Measurements from ENCODE around the gene THRAP3.
A peak's percentile ranks its signal among the peaks of the same experiment; 100 is the strongest.
"Not testable (repeated sequence)": the region's sequence is repeated elsewhere in the genome, so short reads cannot be mapped to it uniquely, and the experiment has no call there.

THRAP3 gene

GRCh38 chr1:36223381-36223995 is 755 bp upstream of the THRAP3 start:
- peak; percentile 70 for DNase-seq (ENCODE audit: low spot score)
- TF ChIP-seq, protein P1, sequence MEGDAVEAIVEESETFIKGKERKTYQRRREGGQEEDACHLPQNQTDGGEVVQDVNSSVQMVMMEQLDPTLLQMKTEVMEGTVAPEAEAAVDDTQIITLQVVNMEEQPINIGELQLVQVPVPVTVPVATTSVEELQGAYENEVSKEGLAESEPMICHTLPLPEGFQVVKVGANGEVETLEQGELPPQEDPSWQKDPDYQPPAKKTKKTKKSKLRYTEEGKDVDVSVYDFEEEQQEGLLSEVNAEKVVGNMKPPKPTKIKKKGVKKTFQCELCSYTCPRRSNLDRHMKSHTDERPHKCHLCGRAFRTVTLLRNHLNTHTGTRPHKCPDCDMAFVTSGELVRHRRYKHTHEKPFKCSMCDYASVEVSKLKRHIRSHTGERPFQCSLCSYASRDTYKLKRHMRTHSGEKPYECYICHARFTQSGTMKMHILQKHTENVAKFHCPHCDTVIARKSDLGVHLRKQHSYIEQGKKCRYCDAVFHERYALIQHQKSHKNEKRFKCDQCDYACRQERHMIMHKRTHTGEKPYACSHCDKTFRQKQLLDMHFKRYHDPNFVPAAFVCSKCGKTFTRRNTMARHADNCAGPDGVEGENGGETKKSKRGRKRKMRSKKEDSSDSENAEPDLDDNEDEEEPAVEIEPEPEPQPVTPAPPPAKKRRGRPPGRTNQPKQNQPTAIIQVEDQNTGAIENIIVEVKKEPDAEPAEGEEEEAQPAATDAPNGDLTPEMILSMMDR (IDR thresholded peaks at IDR 0.05; ENCODE audit: extremely low read depth, missing control alignments) = no peak

- TF ChIP-seq, protein P1 (IDR thresholded peaks at IDR 0.05; ENCODE audit: extremely low read depth, missing control alignments) = no peak
- DNase-seq (ENCODE audit: low spot score) = peak; percentile 82
Measured at GRCh38 chr1:36224537-36225282, 467 bp downstream of the THRAP3 start.

GRCh38 chr1:36225283-36225899 is 1.1 kb downstream of the THRAP3 start:
- TF ChIP-seq, protein P1 (IDR thresholded peaks at IDR 0.05; ENCODE audit: extremely low read depth, missing control alignments) = no peak
- DNase-seq (ENCODE audit: low spot score) = no peak

- not testable (repeated sequence) for DNase-seq (ENCODE audit: low spot score)
Measured at GRCh38 chr1:36230279-36230678, 6.0 kb downstream of the THRAP3 start.

GRCh38 chr1:36231191-36231590 is 6.9 kb downstream of the THRAP3 start:
- TF ChIP-seq, protein P1 (IDR thresholded peaks at IDR 0.05; ENCODE audit: extremely low read depth, missing control alignments) = no peak
- DNase-seq (ENCODE audit: low spot score) = no peak

DNA sequence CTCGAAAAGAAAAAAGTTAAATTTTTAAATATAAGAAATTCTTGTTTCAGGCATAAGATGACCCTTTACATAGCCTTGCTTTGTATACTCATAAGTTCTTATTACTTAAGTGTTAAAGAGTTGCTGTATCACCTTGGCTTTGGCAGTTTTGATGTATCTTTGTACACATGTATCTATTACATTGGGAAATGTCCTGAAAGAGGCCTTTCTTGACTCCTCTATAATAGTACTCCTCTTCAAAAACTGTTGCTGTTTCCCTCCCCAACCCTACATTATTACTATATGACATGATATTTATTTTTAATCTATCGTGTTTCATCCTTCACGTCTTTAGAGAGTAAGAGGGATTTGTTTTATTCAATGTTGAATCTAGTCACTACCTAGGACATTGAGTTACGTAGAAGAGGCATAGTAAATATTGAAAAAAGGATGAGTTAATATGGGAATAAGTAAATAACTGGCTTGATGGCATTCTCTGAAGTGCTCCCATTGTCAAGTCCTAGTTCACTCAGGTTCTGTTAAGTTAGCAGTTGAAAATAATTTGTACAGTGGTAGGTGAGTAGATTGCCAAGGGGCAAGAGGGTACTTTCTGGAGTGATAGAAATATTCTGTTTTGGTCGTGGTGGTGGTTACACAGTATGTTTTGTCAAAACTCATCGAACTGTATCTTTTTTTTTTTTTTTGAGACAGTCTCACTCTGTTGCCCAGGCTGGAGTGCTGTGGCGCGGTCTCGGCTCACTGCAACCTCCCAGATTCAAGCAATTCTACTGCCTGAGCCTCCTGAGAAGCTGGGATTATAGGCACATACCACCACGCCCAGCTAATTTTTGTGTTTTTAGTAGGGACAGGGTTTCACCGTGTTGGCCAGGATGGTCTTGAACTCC is 8.2 kb downstream of the THRAP3 start:
- DNase-seq (ENCODE audit: low spot score) = no peak
- TF ChIP-seq, protein P1 (IDR thresholded peaks at IDR 0.05; ENCODE audit: extremely low read depth, missing control alignments) = no peak

DNA sequence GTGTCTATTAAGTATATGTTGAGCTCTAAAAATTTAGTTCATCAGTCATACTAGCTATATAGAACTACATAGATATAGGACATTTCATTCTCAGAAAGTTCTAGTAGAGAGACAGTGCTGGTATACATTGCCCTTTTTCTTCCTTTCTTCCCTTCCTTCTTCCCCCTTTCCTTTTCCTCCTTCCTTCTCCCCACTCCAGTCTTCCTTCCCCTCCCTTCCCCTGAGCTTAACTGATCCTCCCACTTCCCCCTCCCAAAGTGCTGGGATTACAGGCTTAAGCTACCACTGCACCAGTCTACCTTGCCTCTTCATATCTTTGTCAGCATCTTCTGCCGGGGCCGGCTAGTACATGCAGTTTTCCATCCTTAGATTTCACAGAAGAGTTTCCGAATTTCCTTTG is 12.1 kb downstream of the THRAP3 start:
- no peak for DNase-seq (ENCODE audit: low spot score)
- TF ChIP-seq, protein P1 (IDR thresholded peaks at IDR 0.05; ENCODE audit: extremely low read depth, missing control alignments) = no peak

All from GM20000 (cell line).